T-helper 1 cell treated with Interleukin-12 subunit alpha and Interleukin-12 subunit beta and Interleukin-4 antibody, amounts not matched to agents 30 ng/mL and 1 ng/mL, for 36 hours (primary cell): ENCODE data around the gene PTPRG. TPM values are rescaled to one million over a fixed set of nuclear protein-coding genes. Genes with fewer than 3 reads are reported as not detected.

Experiments
- intact Hi-C: fragments of 100-400 bp; cut with micrococcal nuclease; formaldehyde crosslinking; loops from one replicate; pipeline ENCODE4 v1.15.1; 2024
- total RNA-seq: library from RNA; stranded (reverse); gene quantifications from 2 replicates; pipeline ENCODE4 v1.2.3, GENCODE V29; 2022

Gene PTPRG
- total RNA-seq, 1 donor from 2014 or later, result 2.5 TPM

DNA sequence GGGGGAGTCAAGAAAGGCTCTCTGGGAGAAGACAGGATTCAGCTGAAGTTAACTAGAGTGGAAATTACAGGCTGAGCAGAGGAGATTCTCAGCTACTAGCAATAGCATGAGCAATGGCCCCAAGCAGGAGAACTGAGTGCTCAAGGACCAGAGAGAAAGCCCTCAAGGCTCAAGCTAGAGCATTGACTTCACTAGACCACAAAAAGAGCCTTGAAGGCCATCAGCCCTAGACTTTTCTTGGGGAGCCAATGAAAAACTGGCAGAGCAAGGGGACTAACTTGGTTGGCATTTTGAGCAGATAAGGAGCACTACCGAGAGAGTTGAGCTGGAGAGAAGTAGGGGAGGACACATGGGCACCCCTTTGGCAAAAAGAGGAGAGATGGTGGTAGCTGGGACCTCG is 534.4 kb downstream of the PTPRG start:
- intact Hi-C loops, result no loop called here

DNA sequence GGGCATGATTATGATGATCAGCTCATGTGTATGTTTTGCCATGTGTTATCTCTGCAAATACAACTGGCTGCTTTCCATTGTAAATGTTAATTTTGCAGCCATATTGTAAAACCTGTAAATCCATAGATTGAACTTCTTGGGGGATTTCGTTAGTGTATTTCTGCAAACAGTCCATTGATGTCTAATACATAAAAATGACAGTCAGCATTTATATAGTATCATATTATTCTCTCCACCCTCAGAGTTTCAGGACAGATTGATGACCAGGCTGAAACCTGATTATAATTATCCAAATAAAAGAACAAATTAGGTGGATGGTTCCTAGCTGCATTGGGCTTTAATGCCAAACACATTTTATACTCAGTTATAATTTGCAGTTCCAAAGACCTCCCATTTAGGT is 535.1 kb downstream of the PTPRG start:
- intact Hi-C loops, result no loop called here

DNA sequence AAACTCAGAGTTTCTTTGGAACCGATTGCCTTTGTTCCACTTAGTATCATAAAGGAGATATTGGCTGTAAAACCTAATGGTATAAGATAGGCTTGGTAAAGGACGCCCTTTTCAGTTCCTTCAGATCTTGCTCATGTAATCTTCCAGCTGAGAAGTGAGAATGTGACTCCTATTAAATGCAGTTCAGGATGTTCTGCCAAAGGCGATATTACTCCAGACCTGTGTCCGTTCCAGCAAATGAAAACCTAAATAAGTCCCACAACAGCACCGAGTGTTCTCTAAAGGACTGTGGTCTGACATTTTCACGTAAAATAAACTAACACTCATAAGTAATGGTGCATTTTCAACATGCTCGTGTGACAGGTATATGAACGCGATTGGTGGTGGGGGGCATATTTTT is 535.8 kb downstream of the PTPRG start:
- intact Hi-C loops, result no loop called here

DNA sequence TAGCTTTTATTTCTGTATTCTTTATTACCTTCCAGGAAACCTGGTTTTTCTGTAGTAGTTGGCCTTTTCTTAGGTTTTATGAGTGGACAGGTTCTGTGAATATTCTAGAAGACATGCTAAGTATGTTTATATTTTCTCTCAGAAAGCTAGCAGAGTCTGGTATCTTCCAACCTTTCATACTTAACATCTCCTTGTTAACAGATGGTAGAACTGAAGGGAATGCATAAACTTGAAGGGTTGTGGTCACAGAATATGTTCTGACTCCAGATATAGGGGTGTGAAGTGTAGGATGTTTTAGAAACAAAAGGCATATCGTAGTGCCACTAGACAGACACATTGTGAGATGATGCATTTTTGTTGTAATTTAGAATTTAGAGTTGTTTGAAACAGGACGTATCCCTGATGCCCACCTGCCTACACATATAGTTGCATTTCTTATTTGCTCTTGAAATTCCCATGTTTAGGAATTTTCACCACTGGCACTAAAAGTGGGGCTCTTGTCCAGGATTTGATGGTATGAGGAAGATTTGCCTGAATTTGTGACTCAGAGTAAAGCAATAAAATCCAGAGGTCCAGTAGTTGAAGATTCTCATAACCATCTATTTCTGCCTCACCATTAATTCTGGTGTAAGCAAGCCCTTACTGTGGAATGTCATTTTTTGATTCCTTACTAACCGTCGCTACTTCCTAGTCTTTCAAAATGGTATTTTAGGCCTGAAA is 537.4 kb downstream of the PTPRG start:
- intact Hi-C loops, result no loop called here

DNA sequence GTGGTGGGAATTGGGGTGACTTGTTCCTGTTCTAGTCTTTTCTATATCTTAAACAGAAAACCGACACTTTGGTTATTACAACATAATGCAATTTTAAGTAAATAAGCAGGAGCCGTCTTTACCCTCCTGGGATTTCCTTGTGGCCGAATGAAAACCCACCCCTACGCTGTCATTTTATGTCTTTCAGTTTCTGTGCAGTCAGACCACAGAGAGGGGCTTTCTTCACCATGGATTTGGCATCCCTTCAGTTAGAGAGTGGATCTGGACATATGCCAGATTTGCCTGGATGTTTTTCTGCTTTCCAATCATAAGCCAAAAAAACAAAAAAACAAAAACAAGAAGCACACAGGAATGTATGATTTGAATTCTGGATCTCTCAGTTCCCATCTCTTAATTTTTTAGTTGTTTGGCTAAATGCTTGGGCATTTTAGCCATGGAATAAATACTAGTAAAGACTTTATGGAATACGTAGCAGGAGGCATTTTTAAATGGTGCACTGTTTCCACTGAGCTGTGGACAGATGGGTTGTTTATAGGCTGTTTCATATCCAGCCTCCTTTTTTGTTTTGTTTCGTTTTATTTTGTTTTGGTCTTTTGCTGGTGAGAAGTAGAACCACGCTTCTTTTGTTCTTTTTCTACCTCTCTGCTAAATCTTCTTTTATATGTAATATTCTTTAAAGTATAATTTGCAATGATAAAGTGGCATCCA is 539.1 kb downstream of the PTPRG start:
- intact Hi-C loops, result no loop called here

DNA sequence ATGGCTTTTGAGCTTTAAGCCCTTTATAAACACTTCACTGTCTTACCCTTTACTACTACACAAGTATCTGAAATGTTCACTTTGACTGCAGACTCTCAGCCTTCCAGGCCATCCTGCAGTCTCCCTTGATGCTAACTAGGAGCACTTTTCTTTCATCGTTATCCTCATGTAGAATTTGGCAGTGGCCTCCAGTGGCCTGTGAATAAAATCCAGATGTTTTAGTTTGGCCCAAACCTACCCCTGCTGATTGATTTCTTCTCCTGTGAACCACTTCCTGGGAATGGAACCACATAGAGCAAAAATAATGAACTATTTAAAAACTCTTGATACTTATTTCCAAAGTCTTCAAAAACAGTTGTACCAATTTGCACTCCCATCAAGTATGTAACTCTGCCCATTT is 540.1 kb downstream of the PTPRG start:
- intact Hi-C loops, result no loop called here

DNA sequence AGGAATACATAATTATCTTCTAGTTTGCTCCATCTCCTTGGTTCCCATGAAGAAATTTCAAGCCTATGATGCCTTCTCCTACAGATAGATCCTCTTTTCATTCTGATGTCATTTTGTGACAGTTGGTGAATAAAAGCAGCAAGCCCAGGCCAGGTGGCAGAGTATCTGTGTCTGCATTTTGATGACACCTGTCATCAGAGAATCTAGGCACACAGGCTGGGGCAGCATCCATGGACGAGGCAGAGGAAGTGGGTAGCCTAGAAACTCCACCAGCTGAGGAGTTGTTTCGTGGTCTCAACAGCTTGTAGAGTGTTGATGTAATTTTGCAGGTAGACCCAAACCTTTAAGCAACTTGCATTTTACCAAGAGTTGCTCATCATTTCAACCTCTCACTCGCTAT is 542.2 kb downstream of the PTPRG start:
- intact Hi-C loops, result no loop called here

DNA sequence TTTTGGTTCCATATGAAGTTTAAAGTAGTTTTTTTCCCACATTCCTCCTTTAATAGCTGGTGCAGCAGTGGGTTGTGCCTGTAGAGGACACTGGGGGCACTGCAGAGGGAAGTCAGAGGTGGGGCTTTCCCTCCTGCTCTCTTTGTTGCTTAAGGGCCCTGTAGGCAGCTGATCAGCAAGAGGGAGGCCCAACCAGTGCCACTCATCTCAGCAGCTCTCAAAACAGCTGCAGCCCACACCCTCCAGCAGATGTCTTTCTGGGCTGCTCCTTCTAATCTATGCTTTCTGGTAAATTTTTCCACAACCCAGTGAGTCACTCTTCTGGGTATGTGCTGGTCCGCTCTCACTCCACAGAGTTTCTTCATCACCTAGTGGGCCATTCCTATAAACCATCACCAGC is 548.2 kb downstream of the PTPRG start:
- intact Hi-C loops, result no loop called here

DNA sequence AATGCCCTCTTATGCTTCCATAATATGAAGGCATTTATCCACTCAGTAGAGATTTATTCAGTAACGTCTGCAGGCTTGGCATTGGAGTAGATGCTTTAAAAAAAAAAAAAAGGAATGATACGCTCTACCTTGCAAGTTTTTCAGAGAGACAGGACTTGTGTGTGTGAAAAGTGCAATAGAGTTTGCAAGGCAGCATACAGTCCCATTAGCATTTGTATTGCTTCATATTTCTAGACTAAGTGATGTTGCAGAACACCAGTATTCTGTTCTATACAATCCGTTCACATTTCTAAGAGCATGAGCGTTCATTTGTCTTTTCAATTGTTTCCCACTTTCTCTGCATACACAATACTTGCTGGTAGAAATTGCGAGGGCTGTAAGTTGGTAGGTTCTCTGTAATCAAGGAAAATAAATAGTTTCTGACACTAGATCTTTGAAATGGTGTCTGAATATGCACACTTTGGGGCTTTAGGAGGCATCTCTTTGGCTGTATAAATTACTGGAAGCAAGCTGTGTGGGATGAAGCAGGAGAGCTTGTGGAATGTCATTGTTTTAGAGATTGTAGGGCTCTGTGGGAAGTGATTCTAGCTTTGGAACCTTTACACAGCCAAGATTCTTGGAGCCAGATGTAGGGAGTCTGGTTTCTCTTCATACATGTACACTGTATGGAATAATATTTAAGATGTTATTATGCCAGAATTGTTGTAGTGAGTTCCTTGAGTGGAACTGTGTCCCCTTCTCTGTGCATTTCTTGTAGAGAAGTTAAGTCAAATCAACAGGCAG is 549.3 kb downstream of the PTPRG start:
- intact Hi-C loops, result no loop called here

DNA sequence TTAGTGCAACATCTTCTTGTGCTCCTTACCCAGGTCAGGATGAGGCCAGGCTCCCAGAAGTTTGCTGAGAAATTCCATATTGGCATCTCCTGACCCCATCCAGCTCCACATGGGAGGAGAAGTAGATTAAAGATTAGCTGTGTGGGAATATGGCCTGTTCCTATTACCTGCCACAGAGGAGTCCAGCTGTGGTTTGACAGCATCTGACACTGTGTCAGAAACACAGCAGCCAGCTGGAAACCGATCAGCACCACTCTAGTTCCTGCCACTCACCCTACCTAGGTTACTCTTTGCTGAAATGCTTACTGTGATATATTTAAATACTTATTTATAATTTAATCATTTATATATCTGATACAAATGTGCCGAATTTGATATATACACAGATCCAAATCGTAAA is 551.7 kb downstream of the PTPRG start:
- intact Hi-C loops, result no loop called here

DNA sequence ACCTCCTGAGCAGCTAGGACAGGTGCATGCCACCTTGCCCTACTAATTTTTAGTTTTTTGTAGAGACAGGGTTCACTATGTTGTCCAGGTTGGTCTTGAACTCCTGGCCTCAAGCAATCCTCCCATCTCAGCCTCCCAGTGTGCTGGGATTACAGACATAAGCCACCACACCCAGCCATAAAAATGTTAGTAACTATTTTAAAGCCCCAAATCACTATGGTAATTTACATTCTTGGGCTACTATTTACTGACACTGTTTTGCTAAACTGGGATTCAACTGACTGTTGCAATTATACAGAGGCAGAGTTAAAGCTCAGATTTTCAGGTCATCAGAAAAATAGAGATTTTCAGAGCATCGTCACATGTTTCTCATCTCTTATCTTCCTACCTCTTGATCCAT is 553.4 kb downstream of the PTPRG start:
- intact Hi-C loops, result no loop called here

DNA sequence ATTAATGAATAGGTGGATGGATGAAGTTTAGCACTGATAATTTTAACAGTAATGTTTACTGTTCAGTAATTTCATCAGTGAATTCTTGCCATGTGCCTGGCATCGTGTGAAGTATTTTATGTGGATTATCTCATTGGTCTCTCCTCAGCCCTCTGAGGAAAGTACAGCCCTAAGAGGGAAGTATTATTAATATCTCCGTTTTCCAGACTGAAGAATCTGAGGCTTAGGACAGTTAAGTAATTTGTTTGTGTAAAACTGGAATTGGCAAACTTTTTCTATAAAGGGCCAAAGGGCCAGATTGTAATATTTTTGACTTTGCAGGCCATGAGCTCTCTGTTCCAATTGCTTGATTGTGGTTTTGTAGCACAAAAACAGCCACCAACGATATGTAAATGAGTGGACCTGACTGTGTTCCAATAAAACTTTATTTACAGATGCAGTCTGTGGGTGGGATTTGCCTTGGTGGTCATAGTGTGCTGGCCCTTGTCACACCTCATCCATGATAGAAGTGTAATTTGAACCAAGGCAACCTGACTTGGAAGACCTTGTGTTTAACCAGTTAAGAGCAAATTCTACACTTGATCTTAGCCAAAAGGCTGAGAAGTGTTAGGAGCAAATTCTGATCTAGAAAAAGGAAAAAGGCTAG is 556.7 kb downstream of the PTPRG start:
- intact Hi-C loops, result no loop called here

DNA sequence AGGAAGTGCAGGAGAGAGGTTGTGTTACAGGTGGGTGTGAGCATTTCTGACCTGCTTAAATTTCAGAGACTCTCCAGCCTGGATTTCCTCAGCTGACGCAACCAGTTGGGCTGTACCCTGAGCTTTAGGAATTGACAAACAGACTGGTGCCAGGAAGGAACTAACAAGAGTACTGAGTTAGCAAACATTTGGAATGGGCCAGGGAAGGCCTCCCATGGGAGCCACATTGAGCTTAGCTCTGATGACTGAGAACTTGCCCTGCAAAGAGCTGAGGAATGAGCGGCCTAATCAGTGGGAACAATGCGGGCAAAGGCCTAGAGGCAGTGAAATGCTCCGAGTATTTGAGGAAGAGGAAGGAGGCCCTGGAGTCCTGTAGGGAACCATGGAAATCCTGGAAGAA is 557.8 kb downstream of the PTPRG start:
- intact Hi-C loops, result no loop called here

DNA sequence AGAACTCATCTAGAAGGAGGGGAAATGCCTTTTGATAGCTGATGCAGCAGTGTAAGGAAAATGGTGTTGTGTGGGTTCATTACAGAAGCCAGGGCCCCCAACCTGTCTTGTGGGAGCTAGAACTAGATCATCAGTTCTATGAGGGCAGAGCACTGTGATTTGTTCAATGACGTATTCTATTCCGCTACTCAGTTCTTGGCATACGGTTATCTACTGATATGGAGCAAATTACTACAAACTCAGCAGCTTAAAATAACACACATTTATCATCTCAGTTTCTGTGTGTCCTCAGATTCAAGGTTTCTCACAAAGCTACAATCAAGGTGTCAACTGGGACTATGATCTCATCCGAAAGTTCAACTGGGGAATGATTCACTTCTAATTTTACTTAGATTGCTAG is 561.4 kb downstream of the PTPRG start:
- intact Hi-C loops, result no loop called here

DNA sequence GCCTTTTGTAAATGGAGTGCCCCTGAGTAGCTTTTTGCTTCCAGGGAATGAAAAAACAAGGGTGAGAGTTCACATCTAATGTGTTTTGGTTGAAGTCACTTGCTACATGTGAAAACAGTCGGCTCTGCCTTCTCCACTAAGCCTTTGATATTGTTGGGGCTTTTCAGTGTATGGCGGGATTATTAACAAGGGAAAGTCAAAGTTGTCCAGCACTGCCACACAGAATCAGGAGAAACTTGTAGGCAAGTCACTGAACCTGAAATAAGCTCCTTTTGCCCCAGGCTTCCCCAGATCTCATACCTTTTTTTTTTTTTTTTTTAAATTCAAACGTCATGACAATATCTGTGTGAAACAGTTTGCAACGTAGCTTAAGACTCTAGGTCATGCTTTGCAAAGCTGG is 564.0 kb downstream of the PTPRG start:
- intact Hi-C loops, result no loop called here

DNA sequence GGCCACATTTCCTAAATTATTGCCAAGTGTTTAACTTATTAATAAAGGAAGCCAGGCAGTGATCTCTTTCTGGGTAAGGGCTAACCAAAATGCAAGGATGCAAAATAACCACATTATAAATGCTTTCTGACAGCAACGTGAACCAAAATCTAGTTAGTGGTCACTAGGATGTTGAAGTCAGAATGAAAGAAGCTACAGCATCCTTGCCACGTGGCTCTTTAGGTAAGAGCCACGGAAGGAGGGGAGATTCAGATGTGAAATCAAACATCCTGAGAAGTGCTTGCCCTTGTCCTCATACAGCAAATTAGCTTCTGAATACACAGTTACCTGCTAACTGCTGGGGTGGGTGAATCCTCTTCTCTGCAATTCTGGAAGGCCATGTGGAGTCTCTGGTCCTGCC is 565.7 kb downstream of the PTPRG start:
- intact Hi-C loops, result no loop called here

DNA sequence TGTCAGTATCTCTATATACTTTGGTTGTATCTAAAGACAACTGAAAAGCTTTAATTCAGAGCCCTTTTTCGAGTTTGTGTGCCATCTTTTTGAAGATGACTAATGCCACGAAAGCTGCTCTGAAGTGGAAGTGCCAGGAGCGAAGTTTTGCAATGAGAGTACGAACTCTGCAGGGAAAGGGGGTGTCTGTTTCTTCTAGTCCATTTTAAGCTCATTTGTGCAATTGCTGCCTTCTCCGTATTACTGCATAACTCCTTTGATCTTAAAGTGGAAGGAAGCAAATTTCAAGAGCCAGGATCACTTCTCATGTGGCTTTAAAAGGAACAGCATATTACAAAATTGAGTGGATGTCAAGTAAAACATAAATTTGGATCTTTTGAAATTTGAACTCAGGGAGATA is 566.7 kb downstream of the PTPRG start:
- intact Hi-C loops, result no loop called here

DNA sequence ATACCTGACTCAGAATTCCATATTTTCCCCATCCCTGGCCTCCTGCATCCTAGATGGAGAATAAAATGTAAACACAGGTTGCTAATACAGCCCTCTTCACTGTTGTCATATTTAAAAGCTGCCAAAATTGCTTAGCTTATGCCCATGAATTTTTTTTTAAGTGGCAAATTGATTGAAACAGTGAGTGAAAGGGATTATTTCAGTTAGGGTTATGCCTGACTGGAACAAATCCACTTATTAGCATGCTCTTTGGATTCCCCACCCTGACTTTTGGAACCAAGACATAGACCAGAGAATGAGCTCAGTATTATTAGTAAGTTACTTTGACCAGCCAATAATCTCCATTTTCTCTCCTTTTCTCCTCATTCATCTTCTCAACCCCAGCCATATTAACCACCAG is 567.3 kb downstream of the PTPRG start:
- intact Hi-C loops, result no loop called here

DNA sequence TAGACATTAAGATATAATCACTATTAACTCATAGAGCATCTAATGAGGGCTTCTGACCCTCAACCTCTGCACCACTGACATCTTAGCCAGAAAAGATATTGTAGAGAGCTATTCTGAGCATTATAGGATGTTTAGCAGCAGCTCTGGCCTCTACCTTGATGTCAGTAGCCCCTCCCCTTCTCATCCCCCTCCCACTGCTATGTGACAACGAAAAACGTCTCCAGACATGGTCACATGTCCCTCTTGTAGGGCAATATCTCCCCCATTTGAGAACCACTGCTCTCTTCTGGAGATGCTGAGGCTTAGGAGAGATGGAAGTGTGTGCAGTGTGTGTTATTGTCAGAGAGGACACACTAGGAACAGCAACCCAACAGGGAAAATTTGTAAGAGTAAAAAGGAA is 569.7 kb downstream of the PTPRG start:
- intact Hi-C loops, result no loop called here

DNA sequence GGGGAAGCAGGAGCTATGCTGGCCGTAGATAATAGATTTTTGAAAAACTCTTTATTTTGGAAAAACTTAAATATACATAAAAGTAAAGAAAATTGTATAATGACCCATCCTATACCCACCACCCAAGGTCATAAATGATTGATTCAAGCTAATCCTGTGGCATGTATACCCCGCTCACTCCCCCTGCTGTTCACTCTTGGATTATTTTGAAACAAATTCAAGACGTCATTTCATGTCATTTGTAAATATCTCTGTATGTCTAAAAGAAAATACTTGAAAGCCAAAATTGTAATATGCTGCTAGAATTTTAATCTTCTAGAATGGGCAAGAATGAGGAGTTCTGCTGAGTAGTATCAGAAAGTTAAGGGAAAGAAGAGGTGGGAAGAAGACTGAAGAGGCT is 570.2 kb downstream of the PTPRG start:
- intact Hi-C loops, result no loop called here

DNA sequence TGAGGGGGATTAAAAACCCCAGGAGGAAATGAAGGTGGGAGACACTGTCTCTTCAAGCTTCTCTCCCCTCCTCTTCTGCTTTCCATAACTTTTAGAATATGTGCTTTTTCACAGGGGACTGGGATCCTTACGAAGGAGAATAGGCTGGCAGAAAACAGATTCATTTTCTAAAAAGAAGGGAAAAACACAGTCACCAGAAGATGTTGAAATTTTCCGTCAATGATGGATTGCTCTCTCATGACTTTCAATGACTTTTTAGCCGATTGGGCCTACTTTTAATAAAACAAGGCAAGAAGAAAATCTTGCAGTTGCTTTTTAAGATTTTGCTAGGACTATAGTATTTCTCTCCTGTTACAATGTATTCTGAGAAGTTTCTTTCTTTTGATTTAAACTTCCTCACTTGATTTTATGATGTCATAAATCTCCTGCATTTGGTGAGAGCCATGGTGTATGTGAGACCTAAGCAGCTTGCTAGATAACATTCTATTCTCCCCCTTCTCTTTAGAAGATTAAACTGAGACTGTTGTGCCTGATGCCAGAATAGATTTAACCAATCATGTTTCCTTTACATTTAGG is 570.7 kb downstream of the PTPRG start:
- intact Hi-C loops, result no loop called here

DNA sequence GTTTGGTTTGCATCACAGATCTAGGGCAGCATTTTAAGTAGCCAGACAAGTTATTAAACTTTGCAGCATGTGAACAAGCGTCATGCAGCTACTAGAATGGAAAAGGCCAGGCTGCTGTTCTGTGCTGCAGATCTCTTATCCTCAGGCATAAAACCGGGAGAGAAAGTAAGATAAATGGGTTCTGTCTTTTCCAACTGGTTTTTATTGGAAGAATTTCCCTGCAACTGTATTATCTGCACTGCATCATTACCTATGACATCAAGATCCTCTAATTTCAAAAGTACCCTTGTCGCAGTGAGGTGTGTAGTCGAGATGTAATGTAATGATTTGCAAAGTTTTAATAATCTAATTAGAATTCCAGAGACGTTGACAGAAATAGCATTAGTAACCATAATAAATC is 571.6 kb downstream of the PTPRG start:
- intact Hi-C loops, result no loop called here
